HG03460 (cell line): ENCODE measurements around the gene MAFG.
A peak's percentile ranks its signal among the peaks of the same experiment; 100 is the strongest.

ENCODE experiments used
- ATAC-seq: cut with Tn5 transposase; IDR thresholded peaks from one replicate; pipeline ENCODE4 v1.9.1; 2021; ENCODE audit not compliant: unreplicated experiment

The MAFG gene

DNA sequence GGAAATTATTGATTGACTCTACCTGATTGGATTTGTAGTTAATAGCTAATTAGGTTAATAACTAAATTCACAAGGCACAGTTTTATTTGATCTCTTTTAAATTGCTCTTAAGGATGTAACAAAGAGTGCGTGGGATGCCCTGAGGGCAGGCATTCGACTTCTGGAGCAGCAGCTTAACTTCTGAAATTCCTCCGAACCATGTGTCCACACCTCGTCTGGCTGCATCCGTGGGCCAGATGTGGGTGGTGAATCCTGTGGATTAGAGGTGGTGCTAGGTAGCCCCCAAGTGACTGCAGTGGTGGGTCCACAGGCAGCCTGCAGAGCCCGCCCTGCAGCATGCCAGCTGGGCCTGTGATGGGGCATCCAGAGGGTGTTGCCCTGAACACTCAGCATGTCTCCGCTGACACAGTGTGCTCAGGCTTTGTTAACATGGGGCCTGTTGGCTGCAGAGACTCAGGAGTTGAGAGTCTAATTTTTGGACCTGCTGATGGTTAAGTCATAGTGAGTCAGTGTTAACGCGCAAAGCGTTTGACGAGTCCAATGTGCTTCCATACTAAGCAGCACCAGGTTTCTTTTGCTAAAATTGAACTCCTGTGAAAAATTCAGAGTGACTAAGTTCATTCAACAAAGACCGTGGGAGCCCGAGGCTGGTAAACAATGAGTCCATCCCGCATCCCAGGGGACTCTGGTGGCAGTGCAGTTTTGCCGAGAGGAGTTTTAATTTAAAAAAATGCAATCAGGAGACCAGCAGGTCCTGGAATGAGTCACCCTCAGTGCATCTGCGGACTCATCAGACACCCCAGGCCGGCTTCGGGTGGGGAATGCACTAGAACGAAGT is 29.3 kb downstream of the MAFG start:
- ATAC-seq = no peak

DNA sequence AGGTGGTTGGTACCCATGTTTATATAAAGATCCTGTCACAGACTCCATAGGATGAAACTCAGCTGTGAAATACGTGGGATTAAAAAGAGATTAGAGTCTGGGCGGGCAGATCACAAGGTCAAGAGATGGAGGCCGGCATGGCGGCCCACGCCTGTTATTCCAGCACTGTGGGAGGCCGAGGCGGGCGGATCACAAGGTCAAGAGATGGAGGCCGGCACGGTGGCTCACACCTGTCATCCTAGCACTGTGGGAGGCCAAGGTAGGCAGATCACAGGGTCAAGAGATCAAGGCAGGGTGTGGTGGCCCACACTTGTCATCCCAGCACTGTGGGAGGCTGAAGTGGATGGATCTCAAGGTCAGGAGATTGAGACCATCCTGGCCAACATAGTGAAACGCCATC is 32.1 kb downstream of the MAFG start:
- no peak for ATAC-seq

DNA sequence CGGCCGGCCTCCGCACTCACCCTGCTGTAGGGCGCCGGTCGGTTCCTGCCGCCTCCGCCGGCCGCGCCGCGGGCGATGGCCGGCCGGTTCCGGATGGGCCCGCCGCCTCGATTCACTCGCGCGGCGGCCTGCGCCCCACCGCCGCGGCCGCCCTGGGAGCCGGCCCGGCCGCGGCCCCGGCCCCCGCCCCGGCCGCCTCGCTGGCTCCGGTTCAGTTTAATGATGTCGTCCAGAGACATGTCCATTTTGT is 36.3 kb downstream of the MAFG start:
- no peak for ATAC-seq

DNA sequence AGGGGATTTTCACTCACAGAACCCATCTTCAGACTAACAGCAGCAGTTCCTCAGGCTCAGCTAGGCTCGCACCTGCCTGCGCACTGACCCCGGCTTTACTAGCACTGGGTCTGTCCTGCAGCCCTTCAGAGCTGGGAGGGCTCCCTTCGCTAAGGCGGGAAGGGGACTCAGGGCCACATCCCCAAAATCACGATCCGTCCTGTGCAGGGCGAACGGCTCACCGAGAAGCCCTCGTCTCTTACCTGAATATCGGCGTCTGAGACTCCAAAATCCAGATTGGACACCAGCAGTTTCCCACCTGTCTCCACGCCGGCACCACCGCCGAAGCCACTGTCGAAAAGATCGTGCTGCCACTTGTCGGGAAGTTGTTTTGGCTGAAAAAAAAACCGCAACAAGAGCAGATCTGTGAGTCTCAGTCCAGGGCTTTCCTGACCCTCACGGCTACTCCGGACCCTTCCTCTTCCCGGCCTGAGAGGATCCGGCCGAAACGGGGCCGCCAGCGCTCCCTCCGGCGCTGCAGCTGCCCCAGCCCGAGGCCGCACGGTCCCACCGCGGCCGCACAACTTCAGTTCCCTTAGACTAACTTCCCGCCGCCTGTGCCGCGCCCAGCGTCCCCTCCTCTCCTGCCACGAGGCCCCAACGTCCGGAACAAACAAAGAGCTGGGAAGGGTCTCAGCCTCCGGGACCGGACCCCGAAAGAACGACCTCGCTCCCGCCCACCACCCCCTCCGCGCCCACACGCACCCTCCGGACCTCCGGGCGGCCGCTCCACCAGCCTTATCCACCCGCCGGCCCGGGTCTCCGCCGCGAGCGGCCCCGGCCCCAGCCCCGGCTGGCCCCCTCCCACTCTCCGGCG is 36.9 kb downstream of the MAFG start:
- ATAC-seq = peak; percentile 6

DNA sequence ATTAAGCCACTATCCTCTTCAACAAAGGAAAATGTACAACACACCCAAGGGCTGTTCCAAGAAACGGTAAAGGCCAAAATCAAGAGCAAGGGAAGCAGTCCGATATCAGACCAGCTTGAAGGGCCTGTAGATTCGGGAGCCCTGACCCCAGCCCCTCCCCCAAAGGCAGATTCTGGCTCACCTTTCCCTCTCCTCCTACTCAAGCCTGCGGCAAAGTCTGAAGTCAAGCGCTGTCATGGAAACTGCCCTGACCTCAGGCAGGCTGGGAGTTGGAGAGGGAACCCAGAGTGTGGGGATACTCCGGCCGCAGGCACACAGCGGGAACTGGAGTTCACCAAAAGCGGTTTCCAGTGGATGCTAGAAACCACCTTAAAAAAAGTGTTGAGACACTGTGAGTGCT is 37.9 kb downstream of the MAFG start:
- no peak for ATAC-seq

DNA sequence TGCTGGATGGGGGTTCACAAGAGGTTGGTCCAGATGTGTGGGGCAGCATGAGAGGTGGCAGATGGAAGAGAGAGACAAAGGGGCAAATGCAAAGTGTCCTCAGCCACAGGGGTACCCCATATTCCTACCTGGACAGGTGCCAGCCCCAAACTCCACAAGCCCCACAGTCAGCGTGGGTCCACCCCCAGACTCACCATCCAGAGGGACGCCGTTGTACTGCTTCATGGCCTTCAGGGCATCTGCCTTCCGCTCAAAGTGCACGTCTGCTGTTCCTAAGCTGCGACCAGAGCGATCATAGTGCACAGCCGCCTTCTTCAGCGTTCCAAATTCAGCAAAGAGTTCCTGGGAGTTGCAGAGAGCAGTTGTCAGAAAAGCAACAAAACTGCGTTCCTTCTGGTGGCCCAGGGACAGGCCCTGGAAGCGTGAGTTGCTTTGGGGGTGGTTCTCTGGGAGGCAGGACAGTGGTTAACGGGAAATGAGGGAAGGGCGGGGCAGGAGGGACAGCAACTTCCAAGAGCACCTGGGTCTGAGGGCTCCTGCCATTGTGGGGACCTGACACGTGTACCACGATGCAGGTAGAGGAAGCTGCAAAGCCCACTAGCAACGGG is 38.4 kb downstream of the MAFG start:
- no peak for ATAC-seq

DNA sequence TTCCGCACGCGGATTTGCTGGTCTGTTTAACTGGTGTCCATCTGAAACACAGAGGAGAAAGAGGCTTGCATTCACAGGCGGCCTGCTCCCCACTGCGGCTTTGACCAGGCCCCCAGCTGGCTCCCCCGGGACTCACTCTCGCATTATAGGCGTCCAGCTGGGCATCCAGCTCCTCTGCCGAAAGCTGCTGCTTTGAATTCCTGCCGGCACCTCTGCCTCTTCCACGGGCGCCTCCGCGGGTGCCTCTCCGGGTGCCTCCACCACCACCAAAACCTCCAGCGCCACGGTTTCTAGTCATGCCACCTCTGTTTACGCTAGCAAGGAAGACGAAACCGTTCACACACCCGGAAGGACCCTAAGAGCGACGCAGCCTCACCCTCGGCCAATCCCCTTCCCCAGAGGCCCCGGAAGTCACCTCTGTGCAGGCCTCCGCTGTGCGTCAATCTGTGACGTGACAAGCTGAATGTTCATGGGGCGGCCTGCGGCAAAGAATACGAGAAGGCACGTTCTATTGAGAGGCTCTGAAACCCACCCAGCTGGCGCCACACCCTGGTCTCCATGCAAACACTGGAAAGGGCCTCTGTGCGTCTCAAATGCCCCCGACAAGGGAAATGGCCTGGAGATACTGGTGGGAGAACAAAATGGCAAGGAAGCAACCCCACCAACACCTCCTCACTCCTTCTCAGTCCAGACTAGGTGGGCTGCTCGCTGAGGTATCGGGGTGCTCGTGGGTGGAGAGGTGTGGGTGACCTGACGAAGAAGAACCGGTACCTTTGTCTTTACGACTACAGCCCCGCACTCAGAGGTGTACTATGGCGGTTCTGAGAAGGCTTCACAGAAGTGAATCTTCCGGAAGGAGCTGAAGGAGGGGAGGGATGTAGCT is 39.2 kb downstream of the MAFG start:
- no peak for ATAC-seq

DNA sequence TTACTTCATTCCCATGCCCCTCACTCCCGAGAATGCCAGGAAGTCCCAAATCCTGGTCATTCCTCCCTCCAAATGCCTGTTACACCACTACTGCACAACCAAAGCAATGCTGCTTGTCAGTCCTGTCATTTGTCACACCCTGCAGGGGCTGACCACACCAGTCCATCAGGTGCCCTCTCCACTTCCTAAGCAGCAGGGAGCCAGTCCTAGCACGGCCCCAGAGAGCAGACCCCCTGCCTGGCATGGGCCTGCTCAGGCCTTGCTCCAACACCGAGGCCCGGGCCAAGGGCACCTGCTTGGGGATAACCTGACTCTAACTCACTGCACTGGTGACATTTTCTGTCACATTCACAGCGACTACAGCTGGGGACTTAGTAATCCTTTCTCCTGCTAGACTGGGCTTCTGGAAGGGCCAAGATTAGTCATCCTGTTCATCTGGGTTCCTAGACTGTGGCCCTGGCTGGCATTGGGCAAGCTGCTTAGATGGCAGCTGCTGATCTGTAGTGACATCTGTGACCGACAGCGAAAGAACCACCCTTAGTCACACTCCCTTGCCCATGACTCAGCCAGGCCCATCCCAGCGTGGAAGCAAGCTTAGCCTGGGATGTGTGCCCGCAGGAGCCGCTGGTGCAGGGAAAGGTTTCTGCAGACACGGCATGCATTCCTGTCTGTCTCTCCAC is 41.5 kb downstream of the MAFG start:
- ATAC-seq = no peak

DNA sequence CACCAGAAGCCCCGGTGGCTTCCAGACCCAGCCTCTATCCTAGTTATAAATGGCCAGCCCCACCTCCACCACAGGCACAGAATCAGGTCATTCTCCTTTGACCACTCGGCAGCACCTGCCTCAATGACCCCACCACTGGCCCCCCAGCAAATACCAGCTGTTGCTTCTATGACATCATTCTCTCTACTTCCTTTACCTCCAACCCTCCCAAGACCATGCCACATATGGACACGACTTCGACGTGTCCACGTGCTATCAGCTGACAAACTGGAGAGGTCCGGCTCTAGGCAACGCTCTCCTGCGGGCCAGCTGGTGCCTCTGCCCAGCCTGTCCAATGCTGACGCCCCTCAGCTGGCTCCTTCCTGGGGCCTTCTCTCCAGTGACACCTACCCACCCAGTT is 42.1 kb downstream of the MAFG start:
- ATAC-seq = no peak

DNA sequence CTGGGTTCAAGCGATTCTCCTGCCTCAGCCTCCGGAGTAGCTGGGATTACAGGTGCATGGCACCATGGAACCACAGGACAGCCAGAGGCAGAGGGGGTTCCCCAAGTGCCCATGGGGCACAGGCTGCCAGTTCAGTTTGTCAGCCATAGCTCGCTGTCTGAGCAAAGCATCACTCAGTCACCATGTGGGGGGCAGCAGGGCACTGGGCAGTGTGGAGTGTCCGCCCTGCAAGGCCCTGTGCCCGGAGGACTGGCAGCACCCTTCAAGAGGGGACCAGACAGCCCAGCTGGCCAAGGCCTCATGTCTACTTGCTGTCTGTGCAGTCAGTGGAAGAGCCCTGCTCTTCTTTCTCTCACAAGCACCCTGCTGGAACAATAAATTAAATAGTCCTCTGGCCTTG is 42.6 kb downstream of the MAFG start:
- no peak for ATAC-seq

DNA sequence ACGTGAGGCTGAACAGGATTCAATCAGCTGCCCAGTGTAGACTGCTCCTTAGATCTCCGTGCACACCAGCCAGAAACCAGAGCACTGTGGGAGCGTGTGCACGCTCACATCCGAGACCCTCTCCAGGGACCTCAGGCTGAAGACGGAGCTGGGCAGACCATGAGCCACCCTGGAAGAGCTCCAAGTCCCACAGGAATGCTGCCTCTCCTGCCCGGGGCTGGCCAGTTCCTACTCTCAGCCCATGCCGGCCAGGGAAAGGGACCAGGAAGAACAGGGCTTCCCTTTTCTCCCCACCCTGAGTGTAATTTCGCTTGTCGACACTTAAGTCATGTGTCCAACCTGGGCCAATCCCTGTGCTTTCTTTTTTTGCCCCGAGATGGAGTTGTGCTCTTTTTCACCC is 43.0 kb downstream of the MAFG start:
- ATAC-seq = no peak

DNA sequence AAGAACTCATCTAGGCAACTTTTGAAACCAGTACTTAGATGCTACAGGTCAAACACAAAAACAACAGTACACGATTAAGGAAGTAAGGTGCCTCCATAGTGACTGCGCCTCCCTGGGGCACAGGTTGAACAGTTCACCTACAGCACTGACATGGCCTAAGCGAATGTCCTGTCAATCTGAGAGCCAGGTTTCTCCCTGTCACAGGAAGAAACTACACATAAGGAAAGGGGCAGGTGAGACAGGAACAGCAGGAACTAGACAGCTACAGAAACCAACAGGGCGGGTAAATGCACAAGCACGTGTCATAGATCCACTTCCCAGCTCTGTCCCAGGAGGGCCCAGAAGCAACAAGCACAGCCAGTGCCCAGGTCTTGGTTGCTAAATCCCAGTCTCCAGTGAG is 48.4 kb downstream of the MAFG start:
- ATAC-seq = no peak

DNA sequence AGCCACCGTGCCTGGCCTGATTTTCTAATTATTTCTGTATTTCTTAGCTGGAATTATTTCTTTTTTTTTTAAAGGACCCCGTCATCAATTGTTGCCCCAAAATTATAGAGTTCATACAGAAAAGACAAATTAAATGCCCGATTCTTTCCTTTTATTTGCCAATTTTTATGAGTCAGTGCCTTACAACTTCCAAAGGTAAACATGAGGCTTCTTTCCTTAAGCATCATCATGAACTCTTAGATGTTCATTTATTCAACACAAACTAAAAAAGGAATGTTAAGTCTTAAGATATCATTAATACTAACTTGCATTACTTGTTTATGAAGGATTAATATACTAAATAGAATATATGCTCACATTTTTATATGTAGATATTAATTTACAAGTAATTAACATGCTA is 49.2 kb downstream of the MAFG start:
- no peak for ATAC-seq

DNA sequence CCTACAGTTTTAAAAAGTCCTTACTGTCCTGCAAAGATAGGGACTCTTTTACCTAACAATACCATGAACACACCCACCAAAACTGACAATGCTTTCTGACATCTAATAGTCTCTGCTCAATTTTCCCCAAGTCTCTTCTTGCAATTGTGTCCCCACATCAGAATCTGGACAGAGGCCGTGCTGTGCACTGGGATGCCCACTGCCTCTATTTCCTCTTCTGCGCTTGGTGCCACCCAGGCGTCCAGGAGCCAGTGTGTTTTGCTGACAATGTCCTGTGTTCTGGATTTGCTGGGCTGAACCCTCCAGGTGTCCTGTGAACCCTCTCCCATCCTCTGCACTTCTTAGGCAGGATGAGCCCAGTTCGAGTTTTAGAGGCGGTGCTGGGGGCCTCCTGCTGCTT is 50.0 kb downstream of the MAFG start:
- ATAC-seq = no peak

DNA sequence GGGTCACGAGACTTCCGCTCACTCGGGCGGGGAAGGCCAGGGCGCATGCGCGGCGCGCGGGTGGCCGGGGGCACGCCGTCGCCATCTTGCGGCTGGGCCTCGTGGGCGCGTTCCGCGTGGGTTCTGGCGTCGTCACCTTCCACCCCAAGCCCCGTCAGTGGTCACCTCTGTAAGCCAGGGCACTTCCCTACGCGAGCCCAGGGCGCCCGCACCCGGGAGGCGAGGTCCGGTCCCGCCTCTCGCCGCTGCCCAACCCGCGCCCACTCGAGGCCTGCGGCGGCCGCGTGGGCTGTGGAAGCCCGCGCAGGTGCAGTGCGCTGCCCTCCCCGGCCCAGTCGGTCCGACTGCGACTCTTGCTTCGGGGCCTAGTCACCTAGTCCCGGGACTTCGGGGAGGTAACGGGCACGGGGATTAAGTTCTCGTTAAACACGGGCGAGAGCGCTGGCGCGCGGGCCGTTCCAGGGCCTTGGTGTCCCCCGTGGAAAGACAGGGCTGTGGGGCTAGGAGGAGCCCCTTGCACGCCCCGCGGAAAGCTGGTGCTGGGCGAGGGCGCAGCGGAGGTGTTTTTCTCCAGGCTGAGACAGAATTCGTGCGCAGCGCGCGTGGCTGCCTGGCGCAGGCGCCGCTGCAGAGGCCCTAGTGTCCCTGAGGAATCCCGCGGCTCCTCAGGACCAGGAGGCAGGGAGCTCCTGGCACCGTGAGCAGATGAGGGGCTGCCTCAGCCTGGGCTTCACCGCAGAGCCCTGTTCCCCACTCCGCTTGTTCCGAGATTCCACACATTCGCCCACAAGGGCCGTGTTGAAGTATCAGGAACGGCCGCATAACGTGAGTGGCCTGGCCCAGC is 55.9 kb downstream of the MAFG start:
- ATAC-seq = peak; percentile 6

DNA sequence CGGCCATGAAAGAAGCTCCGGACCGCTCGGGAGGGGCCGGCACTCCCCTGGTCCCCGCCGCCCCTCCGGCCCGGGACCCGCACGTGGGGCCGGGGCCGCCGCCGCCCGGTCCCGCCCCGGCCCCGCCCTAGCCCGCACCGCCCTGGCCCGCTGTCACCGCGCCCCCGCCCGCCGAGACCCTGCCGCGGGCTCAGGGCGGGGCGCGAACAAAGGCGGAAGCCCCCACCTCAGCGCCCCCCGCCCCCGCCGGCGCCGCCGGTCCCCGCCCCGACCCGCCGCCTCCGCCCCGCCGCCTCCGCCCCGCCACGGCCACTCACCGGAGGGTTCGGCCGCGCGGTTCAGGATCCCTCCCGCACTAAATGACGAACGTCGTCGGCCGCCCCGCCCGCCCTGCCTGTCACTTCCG is 56.6 kb downstream of the MAFG start, which contains the start of gene ARHGDIA:
Gene ARHGDIA (minus strand): TSS at position 357 of the 406 bp plus-strand sequence. CDS start 1,407 bp downstream, outside the sequence.
- ATAC-seq = peak; percentile 44

DNA sequence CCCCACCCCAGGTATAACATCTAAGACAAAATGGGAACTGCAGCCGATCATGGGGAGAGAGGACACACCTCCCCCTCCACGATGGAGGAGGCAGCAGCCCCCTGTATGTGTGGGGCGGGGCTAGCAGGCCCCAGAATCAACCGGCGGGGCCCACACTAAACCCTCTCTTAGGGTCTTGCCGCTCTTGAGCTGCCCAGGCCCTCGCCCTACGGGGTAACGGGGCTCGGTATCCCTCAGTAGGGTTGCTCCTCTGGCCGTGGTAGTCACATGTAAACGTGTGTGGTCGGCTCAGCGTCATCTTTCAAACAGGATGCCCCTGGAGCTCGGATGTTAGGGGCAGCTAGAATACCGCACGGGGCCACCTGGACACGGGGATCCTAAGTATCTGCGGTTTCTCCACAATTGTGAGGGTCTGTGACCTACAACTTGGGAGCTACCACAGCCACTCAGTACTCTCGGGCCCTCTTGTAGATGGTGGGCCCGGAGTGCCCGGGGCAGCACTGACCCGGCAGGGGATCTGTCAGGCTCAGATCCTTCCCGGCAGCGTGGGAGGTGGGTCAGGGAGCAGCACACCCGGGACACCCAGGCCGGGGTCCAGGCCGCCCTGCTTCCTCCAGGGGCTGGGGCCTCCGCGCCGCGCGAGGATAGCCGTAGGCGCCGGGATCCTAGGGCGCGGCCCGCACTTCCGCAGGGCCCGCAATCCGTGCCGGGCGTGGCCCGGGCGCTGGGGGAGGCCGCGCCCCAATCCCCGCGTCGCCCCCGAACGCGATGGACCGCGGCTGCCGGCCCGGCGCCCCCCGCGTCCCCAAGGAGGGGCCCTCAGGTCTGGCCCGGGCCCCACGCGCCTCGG is 57.2 kb downstream of the MAFG start:
- peak; percentile 8 for ATAC-seq

DNA sequence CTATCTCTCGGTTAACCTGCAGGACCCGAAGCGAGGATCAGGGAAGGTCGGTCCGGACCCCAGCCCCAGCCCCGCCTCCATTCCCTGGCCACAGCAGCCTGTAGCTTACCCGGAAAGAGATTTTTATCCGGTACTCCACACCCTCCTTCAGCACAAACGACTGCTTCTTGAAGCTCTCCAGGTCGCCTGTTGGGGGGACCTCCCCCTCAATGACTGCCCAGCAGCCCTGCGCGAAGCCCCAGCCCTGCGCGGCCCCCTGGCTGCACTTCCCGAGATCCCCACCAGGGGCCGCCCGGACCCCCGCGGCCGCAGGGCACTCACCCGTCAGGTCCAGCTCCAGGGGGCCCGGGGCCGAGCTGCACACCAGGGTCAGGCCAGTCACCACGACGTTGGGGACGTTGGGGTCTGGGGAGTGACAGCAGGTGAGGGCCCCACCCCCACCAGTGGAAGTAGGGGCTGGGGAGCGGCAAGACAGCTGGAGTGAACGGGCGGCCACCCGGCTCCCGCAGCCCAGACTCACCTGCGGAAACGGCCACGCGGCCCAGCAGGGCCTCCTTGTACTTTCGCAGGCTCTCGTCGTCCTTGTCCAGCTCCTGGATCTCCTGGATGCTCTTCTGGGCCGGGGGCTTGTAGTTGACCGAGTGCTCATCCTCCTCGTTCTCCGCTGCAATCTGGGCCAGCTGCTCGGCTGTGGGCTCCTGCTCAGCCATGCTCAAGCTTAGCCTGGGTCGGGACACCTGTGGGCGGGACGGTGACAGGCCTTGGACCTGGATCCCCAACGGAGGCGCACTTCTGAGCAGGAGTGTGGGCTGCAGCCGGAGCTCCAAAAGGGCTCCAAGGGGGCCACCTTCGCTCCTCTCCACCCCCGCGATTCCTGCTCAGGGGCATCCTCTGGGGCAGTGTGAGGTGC is 58.1 kb downstream of the MAFG start:
- no peak for ATAC-seq
